ENCODE results near the gene DVL3. TPM values are rescaled to one million over a fixed set of nuclear protein-coding genes. Genes with fewer than 3 reads are reported as not detected.

Gene DVL3
- total RNA-seq, 2 experiments from 2014 or later: 30.0 to 31.7 TPM

DNA sequence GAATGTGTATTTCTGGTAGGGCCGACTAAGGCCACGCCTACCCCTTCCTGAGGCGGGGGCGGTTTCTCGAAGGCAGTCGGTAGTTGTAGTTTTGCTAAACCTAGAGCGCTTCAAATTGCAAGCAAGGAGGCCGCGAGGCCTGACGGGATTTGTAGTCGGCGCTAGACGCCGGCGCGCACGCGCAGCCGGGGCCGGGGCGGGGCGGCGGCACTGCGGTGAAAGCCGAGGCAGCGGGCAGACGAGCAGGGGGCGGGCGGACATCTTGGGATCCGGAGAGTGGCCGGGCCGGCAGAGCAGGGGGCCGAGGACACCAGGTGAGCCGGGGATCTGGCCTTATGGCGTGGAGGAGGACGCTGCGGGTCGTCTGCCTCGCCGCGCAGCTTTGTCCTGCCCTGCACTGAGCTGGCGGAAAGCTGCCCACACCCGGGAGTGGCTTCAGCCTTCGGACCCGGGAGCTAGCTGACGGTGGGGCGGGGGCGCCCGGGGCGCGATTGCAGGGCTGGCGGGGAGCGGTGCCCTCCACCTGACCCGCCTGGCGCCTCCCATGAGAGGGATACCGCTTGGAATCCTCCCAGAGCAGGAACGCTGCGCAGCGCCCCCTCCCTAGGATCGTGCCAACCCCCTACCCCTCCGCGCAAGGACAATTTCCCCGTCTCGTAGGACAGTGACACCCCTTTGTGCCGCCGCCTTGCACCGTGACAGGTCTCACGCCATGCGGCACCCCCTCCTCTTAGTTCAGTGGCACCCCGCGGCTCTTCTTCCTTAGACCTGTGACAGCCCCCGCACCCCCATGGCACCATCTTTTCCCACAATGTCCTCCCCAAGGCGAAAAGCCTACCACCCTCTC is 19.7 kb downstream of the DVL3 start, which contains the start of gene AP2M1:
Gene AP2M1 (plus strand): TSS at position 210 of the 847 bp plus-strand sequence. CDS start 2,139 bp downstream, outside the sequence.
- Histone ChIP-seq H3K4me1 (ENCODE audit: insufficient read depth, low read length) (peaks cover 35% of the 10 kb centered on the region), H3K4me3 (ENCODE audit: low read length) (peak within 1 kb of the TSS; percentile 87), H3K27me3 (ENCODE audit: control insufficient read depth in 1 of 2, insufficient read depth in 2 of 2, low read length in 2 of 2) (no peaks in the 10 kb centered on the region), H3K36me3 (ENCODE audit: insufficient read depth, low read length) (peaks cover 31% of the 10 kb centered on the region), H3K27ac (ENCODE audit: low read depth in 1 of 2, low read length in 2 of 2) (peak within 1 kb of the TSS in 1 of 2 donors; percentile 79), H3K9me3 (ENCODE audit: control insufficient read depth in 1 of 2, insufficient read depth in 1 of 2, low read length in 2 of 2) (no peaks in the 10 kb centered on the region)
- ChIA-PET POLR2A (interaction anchor here (0.6 to 3.9 kb wide), 5 partner anchors 10 to 40 kb away, joined by 3 to 25 read pairs (median 6); partner anchors contain the start of genes ABCF3 and EIF2B5), CTCF (interaction anchor here (0.5 to 2.0 kb wide), 6 partner anchors 12 to 291 kb away, joined by 3 to 5 read pairs (median 3); partner anchors contain the start of gene PARL)
- TF ChIP-seq, protein P1, sequence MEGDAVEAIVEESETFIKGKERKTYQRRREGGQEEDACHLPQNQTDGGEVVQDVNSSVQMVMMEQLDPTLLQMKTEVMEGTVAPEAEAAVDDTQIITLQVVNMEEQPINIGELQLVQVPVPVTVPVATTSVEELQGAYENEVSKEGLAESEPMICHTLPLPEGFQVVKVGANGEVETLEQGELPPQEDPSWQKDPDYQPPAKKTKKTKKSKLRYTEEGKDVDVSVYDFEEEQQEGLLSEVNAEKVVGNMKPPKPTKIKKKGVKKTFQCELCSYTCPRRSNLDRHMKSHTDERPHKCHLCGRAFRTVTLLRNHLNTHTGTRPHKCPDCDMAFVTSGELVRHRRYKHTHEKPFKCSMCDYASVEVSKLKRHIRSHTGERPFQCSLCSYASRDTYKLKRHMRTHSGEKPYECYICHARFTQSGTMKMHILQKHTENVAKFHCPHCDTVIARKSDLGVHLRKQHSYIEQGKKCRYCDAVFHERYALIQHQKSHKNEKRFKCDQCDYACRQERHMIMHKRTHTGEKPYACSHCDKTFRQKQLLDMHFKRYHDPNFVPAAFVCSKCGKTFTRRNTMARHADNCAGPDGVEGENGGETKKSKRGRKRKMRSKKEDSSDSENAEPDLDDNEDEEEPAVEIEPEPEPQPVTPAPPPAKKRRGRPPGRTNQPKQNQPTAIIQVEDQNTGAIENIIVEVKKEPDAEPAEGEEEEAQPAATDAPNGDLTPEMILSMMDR (IDR thresholded peaks at IDR 0.05): no peak
- Mint-ChIP-seq H3K9me3 (no peaks in the 10 kb centered on the region), H3K36me3 (ENCODE audit: low read depth) (peaks cover 45% of the 10 kb centered on the region), H3K27ac (peak within 1 kb of the TSS; percentile 86), H3K4me1 (ENCODE audit: low read depth) (peaks cover 42% of the 10 kb centered on the region), H3K4me3 (peak within 1 kb of the TSS; percentile 96), H3K27me3 (no peaks in the 10 kb centered on the region)
- DNase-seq (peak; percentile 94 to 99 (median 97)), ATAC-seq (ENCODE audit: poor library complexity) (peak; percentile 98)
- intact Hi-C loops (cut with DNase I, micrococcal nuclease): loop anchor here (1.0 to 10.0 kb wide), 6 partner anchors 10 to 1190 kb away; partner anchors contain the start of genes PSMD2 (in 2 of the 2), ABCC5 (in 1 of the 2), DCUN1D1 (in 1 of the 2) and EEF1AKMT4 (in 1 of the 2)

DNA sequence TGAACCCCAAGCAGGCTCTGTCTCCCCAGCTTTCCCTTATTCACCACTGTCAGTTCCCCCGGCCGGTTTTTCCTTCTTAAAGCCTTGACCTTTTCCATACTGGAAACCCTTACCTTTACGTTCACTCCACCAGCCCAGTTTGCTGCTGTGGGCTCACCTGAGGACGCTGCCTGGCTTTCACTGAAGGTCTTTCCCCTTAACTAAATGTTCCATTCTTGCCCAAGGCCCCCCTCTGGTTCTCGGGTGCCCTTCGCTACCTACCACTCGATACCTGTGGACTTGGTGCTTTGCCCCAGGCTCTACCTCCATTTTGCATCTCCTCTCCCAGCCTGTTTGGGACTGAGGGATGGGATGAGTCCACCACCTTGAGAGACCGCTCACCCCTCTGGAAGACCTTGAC is 20.3 kb downstream of the DVL3 start:
- Mint-ChIP-seq H3K27ac (peak overlapping the region; percentile 86), H3K9me3 (no peaks in the 10 kb centered on the region), H3K36me3 (ENCODE audit: low read depth) (peaks cover 52% of the 10 kb centered on the region), H3K27me3 (no peaks in the 10 kb centered on the region), H3K4me3 (peak overlapping the region; percentile 96), H3K4me1 (ENCODE audit: low read depth) (peaks cover 42% of the 10 kb centered on the region)
- Histone ChIP-seq H3K36me3 (ENCODE audit: insufficient read depth, low read length) (peaks cover 38% of the 10 kb centered on the region), H3K27me3 (ENCODE audit: control insufficient read depth in 1 of 2, insufficient read depth in 2 of 2, low read length in 2 of 2) (no peaks in the 10 kb centered on the region), H3K4me3 (ENCODE audit: low read length) (peak overlapping the region; percentile 87), H3K4me1 (ENCODE audit: insufficient read depth, low read length) (peaks cover 35% of the 10 kb centered on the region), H3K27ac (ENCODE audit: low read depth in 1 of 2, low read length in 2 of 2) (no peak overlapping the region), H3K9me3 (ENCODE audit: control insufficient read depth in 1 of 2, insufficient read depth in 1 of 2, low read length in 2 of 2) (no peaks in the 10 kb centered on the region)
- ATAC-seq (ENCODE audit: poor library complexity) (no peak), DNase-seq (peak in 1 of 14 experiments; percentile 23)
- ChIA-PET CTCF (no interaction called here), POLR2A (interaction anchor here (0.6 to 3.9 kb wide), 5 partner anchors 9 to 40 kb away, joined by 3 to 25 read pairs (median 6); partner anchors contain the start of genes ABCF3 and EIF2B5)
- intact Hi-C loops (cut with DNase I, micrococcal nuclease): loop anchor here in 1 of 2 experiments (10.0 kb wide), 1 partner anchor 1191 kb away; the partner anchor contains the start of gene DCUN1D1
- TF ChIP-seq, protein P1 (IDR thresholded peaks at IDR 0.05): no peak

DNA sequence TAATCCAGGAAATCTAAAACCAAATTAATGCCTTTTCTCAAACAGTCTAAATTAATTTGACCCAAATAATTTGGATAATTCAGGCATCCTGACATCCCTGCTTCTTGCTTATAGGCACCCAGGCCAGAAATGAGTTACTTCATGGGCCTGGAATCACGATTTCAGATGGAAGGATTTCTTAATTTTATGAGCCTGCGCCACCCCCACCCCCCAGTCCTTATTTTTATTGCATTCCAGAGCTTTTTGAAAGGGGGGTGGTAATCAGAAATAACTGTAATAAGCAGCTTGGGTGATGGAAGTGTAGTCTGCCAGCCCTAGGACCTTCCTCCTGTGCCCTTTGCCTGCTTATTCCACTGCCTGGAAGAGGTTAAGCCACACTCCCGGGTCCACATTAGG is 20.8 kb downstream of the DVL3 start:
- peak overlapping the region; percentile 96 for H3K4me3 Mint-ChIP-seq
- no peaks in the 10 kb centered on the region for H3K27me3 Mint-ChIP-seq
- no peaks in the 10 kb centered on the region for H3K9me3 Mint-ChIP-seq
- ATAC-seq (ENCODE audit: poor library complexity) (no peak), DNase-seq (no peak)
- Histone ChIP-seq H3K4me3 (ENCODE audit: low read length) (peak overlapping the region; percentile 87), H3K36me3 (ENCODE audit: insufficient read depth, low read length) (peaks cover 42% of the 10 kb centered on the region), H3K27me3 (ENCODE audit: control insufficient read depth in 1 of 2, insufficient read depth in 2 of 2, low read length in 2 of 2) (no peaks in the 10 kb centered on the region), H3K27ac (ENCODE audit: low read depth in 1 of 2, low read length in 2 of 2) (no peak overlapping the region), H3K9me3 (ENCODE audit: control insufficient read depth in 1 of 2, insufficient read depth in 1 of 2, low read length in 2 of 2) (no peaks in the 10 kb centered on the region), H3K4me1 (ENCODE audit: insufficient read depth, low read length) (peaks cover 35% of the 10 kb centered on the region)
- CTCF ChIA-PET: no interaction called here
- H3K27ac Mint-ChIP-seq: peak overlapping the region; percentile 86
- POLR2A ChIA-PET: no interaction called here
- peaks cover 53% of the 10 kb centered on the region for H3K36me3 Mint-ChIP-seq (ENCODE audit: low read depth)
- peaks cover 42% of the 10 kb centered on the region for H3K4me1 Mint-ChIP-seq (ENCODE audit: low read depth)
- TF ChIP-seq, protein P1 (IDR thresholded peaks at IDR 0.05): no peak
- intact Hi-C loops (cut with DNase I, micrococcal nuclease): loop anchor here in 1 of 2 experiments (1.0 to 10.0 kb wide), 2 partner anchors 8 to 1191 kb away; partner anchors contain the start of gene DCUN1D1

All from CD4-positive, alpha-beta T cell (primary cell).